GM19395 (cell line): ENCODE data around the gene ADORA1.

Experiments
- ATAC-seq: cut with Tn5 transposase; IDR thresholded peaks from one replicate; pipeline ENCODE4 v1.9.1; 2021; ENCODE audit warnings: mild to moderate bottlenecking, moderate library complexity; ENCODE audit not compliant: unreplicated experiment

ADORA1 gene

DNA sequence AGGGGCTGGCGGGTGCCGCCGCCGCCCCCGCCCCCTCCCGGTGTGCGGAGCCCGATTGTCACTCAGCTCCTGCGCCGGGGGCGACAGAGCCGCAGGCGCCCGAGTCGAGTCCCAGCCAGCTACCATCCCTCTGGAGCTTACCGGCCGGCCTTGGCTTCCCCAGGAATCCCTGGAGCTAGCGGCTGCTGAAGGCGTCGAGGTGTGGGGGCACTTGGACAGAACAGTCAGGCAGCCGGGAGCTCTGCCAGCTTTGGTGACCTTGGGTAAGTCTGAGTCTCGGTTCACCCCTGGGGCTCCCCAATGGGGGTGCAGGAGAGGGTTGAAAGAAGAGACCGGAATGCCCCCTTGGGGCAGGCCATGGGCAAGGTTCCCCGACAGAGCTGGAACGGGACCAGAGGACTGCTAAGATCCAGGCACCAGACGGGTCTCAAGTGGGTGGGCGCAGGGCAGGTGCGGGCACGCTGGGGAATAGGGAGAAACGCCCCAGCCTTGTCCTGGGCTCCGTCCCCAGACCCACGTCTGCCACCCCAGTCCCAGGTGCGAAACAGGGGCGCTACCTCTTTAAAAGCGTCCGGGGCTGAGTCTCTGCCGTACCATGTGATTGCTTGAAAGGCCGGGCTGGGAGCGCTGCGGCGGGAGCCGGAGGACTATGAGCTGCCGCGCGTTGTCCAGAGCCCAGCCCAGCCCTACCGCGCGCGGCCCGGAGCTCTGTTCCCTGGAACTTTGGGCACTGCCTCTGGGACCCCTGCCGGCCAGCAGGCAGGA lies at the start of gene ADORA1:
Gene ADORA1, plus strand, starts transcription at position 61 of the 765 bp plus-strand sequence. CDS start 1,116 bp downstream, outside the sequence.
- no peak for ATAC-seq

DNA sequence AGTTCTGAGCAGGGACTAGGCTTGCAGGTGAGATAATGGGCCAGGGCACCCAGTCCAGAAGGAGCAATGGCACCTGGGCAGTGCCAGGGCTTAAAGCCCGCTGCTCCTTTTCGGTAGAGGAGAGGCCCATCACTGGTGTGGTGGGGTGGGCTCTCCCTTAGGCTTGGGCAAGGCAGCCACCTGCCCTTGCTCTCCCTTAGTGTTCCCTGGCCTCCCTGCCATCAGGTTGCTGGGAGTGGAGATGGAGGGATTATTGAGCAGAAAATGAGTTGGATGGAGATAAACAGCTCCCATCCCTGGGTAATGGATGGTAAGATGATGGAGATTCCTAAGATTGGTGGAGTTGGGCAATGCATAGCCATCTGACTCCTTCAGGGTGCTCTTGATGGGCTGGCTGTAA lies 49.6 kb upstream of the ADORA1 start:
- ATAC-seq: no peak

DNA sequence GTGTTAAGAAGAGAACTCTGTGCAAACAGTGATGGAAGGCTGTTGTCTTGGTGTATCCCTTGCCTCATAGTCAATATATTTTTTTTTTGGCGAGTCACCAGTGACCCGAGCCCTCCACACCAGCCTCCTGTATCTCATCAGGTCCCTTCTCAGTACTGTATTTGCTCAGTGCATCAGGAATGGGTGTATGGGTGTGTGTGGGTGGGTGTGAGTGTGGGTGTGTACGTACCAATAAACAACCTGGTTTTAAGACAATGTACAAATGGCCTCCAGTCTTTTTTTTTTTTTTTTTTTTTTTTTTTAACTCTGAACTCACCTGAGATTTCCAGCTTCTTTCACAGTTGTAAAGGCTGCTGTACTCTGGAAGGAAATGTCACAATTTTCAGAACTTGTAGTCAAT lies 49.0 kb upstream of the ADORA1 start:
- ATAC-seq: no peak

DNA sequence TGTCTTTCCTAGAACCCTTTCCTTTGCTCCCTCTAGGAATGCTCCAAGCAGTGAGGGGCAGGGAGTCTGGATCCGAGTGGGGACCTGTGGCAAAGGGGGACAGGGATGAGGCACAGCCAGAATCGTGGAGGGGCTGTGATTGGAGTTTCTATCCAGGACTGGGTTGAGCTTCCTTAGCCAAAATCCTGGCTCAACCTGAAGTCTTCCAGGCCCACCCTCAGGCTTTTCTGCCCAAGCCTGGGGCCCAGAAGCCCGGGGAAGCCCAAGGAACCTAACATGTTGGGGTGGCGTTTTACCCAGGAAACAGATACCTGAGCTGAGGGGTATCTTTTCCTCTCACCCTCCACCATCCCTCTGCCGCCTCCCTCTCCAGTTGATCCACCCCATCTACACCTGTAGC lies 47.1 kb upstream of the ADORA1 start:
- no peak for ATAC-seq

DNA sequence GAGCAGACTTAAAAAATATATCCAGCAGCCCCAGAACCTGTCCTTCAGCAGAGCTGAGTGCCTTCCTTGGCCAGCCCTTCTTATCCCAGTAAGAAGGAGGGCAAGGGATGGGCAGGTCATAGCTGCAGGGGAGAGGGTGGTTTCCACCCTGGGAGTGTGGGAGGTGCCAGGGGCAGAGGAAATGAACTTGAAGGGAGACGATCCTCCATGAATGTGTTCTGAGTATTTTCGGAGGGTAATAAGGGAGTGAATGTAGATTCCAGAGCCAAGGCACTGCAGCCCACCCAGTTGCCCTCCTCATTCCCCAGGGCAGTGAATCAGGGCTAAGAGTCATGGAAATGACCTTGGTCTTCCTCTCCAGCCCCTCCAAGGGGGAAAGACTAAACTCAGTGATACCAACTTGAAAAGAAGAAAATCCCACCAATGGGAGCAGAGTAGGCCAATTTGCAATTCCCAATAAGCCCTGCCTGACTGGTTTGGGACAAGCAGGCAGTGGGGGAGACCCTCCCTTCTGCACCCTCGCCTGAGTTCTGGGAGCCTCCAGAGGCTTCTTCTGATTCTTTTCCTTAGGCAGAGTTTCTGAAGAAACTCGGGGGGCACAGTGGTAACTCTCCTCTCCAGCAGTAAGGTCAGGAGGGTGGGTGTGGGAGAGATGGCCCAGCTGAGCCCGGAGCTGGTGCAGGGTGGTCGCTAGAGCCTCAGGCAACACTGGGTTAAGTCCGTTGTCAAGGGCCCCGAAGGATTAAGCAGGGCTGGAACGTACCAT lies 45.9 kb upstream of the ADORA1 start:
- no peak for ATAC-seq

DNA sequence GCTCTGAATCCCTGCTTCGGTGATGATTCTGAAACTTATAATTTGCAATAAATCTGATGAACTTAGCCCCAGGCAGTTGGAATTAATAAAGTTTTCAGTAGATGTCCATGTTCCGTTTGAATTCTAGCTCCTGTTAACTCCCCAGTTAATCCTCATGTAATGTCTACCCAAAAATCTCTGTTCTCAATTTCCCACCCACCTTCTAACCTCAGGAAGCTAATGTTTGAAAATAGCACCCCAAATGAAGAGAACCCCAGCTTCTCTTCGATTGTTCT lies 45.4 kb upstream of the ADORA1 start:
- ATAC-seq: no peak

DNA sequence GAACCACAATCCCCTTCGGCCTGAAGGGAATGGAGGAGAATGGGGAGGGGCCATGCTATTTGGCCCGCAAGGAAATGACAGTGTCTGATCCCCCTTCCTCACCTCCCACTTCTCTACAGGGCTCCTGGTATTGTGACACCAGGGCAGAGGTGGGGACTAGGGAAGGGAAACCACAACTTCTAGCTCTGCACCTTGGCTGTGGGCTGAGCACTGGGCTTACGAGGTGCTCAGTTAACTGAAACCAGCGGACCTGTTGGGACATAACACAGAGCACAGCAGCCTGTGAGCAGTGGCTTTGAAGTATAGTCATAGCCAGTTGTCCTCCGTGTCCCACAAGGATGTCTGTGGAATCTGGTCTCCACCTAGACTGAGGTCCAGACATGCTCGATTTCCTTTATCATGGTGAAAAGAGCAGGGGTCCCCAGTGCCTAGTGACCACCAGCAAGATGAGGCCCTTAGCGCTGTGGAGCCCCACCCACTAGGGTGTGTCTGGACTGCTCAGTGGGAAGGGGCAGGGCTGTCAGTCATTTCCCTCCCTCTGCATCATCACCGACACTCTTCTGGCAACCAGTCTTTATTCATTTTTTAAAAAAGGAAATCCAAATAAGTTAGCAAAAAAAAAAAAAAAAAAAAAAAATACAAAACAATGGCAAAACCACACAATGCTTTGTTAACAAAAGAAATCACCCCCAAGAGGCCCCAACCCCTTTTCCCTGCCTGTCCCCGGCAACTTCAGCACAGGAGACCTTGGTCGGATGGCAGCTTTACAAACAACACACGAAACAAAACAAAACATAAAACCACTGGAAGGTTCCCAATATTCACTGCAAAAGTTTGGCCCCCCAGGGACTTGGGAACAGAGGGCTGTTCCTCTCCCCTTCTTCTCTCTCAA lies 44.7 kb upstream of the ADORA1 start:
- no peak for ATAC-seq

DNA sequence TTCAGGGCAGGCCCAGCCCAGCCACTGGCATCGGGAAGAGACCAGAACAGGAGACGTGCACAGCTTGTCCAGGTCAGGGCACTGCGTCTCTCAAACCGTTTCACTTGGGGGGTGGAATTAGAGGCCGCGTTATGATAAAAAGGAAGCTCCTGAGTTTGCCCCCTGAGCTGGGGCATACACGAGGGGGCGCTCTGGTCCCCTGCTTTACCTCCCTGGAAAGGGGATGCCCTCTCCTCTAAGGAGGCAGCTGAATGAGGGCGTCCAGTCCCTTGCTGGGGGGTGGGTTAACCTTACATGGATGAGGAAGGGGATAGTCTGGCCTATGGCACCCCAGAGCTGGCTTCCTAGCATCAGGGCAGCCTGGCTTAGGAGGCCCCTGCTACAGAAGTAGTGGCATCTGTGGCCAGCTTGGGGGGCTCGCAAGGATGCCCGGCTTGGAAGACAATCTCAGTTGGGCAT lies 44.0 kb upstream of the ADORA1 start:
- ATAC-seq: no peak

DNA sequence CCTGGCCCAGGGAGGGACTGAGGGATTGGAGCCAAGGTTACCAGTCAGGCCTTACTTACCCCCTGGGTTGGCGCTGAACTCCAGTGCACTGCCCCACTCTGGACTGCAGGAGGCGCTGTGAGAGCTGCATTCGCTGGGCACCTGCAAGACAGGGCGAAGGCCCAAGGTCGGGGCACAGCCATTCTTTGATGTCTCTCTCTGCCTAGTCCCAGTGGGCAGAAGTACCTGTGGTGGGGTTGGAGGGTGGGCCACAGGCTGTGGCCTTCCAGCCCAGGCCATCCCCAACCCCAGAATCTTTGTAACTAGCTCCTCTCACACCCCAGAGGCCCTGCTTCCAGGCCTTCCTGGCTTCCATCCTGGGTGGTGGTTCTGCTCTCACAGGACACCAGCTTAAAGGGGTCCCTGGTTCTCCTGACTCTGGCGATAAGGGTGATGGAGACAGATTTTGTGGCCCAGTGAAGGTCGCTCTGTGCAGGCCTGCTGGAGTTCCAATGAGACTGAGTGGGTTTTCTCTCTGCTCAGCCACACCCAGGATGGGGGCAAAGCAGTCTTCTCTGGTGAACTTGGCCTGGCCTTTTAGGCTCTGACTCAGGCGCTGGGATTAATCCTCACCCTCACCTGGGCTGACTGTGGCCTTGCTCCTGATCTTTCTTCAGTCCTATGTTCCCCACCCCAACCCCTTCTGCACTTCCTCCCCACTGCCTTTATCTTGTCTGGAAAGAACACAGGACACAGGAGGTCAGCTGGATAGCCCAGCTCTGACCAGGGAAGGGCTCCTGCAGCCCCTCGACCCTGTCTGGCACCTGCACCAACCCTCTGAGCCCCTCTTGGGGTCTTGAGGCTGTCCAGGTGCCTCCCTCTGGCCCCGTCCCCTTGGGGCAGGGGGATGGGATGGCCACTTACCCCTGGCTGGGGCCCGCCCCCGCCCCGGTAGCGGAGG lies 42.7 kb upstream of the ADORA1 start:
- no peak for ATAC-seq

DNA sequence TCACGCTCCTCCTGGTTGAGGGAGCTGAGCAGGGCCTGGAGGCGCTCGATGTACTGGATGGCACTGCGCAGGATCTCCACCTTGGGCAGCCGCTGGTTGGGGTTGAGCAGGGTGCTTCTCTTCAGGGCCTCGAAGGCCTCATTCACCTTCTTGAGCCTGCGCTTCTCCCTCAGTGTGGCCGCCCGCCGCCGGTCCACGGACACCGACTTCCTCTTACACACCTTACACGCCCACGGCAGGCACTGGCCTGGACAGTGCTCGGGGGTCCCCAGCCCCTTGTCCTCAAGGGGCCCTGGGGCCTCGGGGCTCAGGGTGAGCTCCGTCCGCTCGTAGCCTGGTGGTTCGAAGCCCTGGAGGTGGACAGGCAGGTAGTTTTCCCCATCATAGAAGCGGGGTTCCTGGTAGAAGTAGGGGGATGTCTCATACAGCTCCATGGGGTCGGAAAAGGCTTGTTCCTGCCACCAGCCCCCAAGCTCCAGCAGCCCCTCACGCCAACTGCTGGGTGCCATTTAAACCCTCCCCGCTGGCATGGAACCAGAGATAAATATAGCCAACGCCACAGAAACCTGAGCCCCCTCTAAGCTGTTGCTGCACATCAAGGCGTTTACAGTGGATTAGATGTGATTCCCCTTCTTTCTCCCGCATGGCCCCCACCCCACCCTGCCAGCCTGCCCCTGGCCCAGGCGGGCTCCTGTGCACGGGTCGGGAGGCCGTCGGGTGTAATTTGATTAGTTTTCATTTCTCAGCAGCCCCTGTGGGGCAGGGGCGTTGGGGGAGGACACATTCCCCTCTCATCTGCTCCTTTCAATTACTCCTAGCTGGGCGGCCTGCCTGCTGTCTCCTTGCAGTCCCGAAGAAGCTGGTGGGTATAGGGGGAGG lies 41.8 kb upstream of the ADORA1 start, which contains the start of gene MYOG:
Gene MYOG, minus strand, starts transcription at position 485 of the 879 bp plus-strand sequence. Its CDS starts 51 bp downstream, at position 434.
- no peak for ATAC-seq

DNA sequence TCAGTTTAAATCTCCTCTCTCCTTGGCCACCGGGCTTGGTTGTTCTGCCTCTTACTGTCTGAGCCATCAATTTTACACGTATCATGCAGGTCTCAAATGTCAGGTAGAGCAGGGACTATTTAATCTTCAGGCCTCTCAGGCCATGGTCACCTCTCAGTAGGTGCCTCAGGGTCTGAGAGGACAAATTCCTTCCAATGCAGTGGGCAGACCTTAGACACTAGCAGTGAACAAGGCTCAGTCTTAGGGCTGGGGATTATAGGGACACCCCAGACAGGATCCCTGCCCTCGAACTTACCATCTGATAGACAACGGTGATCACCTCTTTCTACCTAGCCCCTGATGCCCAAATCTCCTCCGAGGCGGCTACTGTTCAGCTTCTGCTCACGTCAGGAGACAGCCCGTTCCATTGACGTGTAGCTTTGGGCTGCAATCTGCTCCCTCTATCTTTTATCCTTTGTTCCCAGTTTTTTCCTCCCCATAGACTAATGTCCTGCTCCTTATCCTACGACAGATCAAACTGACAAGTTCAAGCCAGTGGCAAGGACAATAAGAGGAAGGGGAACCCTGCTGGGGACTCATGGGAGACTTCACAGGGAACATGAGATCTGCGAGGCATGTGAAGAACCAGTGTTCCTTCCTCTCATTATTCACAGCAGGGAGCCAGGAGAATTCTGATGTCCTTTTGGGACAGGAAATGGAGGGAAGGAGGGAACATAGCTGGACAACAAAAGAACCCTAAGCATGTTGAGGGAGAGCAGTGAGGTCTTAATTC lies 40.3 kb upstream of the ADORA1 start:
- no peak for ATAC-seq

DNA sequence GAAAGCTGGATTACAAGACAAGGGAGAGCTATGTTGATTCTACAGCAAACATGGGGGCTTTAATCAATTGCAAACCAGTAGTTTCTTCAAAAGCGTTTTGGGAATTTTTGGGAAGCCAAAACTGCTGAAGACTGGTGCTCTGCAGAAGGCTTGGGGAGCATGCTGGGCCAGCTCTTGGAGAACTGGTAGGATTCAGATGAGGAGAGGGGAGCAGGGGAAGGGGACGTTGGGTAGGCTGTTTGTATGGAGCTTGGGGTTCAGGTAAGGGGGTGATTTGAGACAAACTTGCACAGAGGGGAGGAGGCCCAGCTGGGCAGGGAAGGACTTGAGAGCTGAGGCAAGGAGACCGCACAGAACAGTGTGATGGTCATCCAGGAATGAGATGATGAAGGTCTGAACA lies 39.1 kb upstream of the ADORA1 start:
- ATAC-seq: no peak

DNA sequence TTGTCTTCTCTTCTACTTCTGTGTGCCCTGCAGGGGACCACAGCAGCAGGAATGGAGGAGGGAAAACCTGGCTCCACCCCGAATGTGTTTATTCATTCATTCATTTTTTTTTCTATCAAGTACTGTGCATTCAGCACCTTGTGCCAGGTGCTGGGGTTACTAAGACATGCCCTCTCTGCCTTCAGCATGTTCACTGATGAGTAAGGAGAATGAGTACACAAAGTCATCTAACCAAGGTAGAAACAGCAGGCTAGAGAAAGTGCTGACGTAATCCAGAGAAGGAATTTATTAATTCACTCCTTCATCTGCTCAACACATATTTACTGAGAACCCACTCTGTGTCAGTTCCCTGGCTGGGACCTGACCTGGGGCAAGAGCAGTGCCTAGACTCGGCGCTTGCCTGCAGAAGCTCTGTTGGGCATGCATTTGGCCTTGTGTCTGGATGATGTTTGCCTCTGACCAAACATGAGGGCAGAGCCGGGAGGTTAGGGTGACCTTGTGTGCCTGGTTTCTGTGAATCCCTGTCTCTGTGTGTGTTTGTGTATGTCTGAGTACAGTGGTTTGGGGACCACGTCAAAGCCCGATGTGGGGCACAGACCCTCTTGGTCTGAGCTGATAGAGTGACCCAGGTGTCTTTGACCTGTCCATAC lies 38.4 kb upstream of the ADORA1 start:
- no peak for ATAC-seq

DNA sequence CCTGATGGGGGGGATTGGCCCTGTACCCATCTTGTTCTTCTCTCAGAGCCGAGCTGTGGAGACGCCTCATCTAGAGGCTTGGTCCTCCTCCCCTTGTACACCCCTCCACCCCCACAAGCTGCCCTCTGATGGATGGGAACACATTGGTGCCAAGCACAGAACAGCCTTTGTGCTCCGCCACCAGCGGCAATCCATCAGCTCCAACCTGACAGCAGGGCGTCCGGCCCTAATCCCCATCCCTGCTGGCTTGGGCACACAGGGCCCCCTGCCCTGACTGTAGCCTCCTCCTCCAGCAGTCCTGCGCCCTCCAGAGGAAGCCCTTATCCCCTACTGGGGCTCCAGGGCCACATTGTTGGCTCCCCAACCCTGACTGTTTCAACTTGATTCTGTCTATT lies 37.9 kb upstream of the ADORA1 start:
- ATAC-seq: no peak

DNA sequence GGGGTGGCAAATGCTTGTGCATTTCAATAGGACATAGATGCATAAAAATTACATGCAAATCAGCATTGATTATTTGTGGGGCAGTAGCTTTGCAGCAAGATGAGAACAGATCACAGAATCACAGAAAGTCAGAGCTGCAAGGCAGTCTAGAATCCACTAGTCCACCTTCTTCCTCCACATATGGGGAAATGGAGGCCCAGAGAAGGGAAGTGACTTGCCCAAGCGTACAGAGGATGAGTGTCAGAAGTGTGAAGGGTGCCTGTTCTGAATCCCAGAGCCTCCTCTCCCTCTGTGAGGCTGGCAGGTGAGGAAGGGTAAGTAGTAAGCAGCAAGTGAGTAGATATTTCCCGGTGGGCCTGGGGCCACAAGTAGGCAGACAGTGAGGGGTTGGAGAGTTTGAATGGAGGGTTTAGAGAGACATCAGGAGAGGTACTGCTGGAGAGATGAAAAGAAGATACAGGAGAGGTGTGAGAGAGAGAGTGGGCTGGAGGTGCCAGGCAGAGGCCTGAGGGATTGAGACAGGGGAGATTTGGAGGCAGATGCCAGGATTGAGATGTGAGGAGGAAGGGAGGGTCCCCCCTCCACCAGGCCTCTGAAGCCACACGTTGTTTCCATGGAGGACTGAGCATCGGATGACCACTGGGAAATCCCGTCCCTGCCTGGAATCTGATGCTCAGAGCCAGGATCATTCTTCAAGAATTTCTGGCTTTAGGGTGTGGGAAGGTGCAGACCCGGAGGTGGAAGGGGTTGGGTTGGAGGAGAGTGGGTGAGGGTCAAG lies 36.9 kb upstream of the ADORA1 start:
- no peak for ATAC-seq

DNA sequence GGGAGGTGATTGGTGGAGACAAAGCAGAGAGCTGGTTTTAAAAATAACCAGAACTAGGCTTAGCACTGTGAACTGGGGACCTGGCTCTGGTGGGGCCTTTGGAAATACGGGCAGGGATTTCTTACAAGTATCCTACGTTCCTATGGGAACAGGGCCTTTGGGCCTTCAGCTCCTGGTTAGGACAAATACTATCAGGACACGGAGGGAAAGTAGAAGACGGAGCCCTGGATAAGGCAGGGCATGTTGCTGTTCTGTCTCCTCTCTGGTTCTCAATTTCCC lies 36.4 kb upstream of the ADORA1 start:
- no peak for ATAC-seq

DNA sequence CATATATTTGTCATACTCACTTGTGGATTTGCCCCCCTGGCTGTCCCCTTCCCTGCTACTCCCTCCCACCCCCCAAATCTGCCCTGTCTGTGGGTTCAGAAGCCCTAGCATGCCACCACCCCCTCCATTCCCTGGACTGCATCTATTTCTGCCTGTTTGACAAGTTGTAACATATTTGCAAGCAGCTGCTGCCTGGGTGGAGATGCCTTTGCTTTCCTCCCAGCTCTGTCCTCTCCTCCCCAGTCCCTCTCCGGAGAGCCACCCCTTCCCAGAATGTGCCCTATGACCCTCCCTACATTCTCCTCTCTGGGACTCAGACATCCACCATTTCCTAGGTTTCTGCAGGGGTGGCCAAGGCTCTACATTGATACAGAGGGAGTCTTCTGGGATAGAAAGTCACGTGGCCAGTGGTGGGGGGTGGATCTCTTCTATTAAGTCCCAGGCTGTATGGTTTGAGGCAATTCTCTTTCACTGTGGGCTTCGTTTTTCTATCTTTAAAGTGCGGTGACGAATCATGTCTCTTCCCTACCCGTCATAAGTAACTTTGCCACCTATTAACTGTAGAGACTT lies 35.7 kb upstream of the ADORA1 start:
- no peak for ATAC-seq
